Muscle layer of duodenum (tissue), 2 donors: ENCODE results near the gene HOXA2.
A peak's percentile ranks its signal among the peaks of the same experiment; 100 is the strongest.

Experiments used
- H3K27ac ChIP-seq: one replicate; pipeline ENCODE4 v1.7.0; 2013; ENCODE audit warnings: mild to moderate bottlenecking, low read length
- H3K27me3 ChIP-seq: one replicate; pipeline ENCODE4 v1.7.0; 2013; ENCODE audit warnings: low read depth, mild to moderate bottlenecking, control low read depth, low read length
- H3K36me3 ChIP-seq, 2 donors: one replicate each; pipeline ENCODE4 v1.7.0; 2013; ENCODE audit warnings: low read length in 2 of 2, control low read depth in 1 of 2, mild to moderate bottlenecking in 1 of 2; ENCODE audit not compliant: insufficient read depth in 2 of 2, control insufficient read depth in 1 of 2
- H3K4me1 ChIP-seq, 2 donors: one replicate each; pipeline ENCODE4 v1.7.0; 2013; ENCODE audit warnings: low read length in 2 of 2, mild to moderate bottlenecking in 2 of 2, control low read depth in 1 of 2, moderate library complexity in 1 of 2; ENCODE audit not compliant: insufficient read depth in 2 of 2, control insufficient read depth in 1 of 2
- H3K4me3 ChIP-seq, 2 donors: one replicate each; pipeline ENCODE4 v1.7.0; 2013; ENCODE audit warnings: low read length in 2 of 2, low read depth in 1 of 2, mild to moderate bottlenecking in 1 of 2
- H3K9me3 ChIP-seq, 2 donors: one replicate each; pipeline ENCODE4 v1.7.0; 2013; ENCODE audit warnings: low read length in 2 of 2, control low read depth in 1 of 2, mild to moderate bottlenecking in 1 of 2; ENCODE audit not compliant: control insufficient read depth in 1 of 2
- donor health status: healthy.

Gene HOXA2

DNA sequence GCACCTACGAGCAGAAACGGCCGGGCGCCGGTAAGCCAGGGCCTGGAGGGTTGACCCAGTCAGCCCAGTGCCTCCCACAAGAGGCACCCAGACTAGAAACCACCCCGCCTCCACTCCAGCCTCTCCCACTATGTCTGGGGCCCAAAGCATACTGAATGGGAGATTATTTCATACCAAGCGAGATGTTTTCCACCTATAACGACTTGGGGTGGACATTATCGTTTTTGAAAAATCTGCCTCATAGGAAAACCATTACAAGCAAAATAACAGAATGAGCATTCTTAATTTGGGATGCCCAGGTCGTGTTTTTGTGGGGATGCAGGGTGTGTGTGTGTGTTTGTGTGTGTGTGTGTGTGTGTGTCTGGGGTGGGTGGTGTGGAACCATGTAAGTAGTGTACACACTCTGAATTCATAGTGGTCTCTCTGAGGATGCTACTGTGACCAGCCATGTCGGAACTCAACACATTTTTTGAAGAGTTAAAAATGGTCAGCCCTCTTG lies 43.5 kb upstream of the HOXA2 start:
- Histone ChIP-seq H3K27me3 (peaks cover 36% of the 10 kb centered on the region), H3K27ac (no peak overlapping the region), H3K36me3 (no peaks in the 10 kb centered on the region), H3K4me1 (peaks cover 0 to 8% of the 10 kb centered on the region in 2 donors), H3K4me3 (no peak overlapping the region), H3K9me3 (no peaks in the 10 kb centered on the region)

DNA sequence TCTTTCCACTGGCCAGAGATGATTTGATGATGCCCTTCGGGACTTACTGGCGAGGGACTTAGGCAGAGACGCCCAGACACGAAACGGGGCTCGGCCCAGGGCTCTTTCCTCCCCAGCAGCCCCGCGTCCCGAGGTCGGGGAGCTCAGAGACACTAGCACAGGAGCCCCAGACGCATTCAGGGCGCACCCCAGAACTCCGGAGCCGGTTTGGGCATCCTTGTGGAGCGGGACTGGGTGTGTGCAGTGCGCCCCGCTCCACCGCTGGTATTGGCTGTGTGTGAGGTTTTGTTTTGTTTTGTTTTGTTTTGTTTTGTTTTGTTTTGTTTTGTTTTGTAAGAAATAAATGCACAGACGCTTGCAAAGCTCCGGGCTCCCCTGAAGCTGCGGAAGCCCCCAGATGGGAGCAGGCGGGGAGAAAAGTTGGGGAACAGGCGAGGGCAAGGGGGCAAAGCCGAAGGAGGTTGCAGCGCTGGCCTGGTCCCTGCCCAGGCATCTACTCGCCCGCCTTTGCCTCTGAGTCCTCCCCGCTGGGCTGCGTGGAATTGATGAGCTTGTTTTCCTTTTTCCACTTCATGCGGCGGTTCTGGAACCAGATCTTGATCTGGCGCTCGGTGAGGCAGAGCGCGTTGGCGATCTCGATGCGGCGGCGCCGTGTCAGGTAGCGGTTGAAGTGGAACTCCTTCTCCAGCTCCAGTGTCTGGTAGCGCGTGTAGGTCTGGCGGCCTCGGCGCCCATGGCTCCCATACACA lies 42.9 kb upstream of the HOXA2 start:
- Histone ChIP-seq H3K36me3 (no peaks in the 10 kb centered on the region), H3K4me1 (peaks cover 2 to 6% of the 10 kb centered on the region in 2 donors), H3K4me3 (no peak overlapping the region), H3K27me3 (peaks cover 32% of the 10 kb centered on the region), H3K27ac (no peak overlapping the region), H3K9me3 (no peaks in the 10 kb centered on the region)

DNA sequence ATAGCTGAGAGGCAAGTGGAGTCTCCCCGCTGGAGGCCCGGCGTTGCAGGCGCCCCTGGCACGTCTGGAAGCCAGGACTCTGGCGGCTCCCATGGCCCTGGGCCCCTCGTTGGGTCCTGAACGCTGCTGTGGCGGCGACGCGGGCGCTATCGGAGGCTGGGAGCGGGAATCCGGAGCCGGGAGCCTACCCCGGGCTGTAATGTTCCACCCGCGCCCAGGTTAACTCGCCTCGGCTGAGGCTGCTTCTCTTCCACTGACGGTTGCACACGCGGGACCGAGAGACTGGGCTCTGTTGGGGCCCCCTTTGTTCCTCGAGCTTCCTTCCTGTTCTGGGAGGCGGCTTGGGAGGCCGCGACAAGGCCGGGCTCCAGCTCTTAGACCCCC lies 42.3 kb upstream of the HOXA2 start:
- H3K9me3 ChIP-seq, result no peaks in the 10 kb centered on the region
- no peak overlapping the region for H3K4me3 ChIP-seq
- peaks cover 28% of the 10 kb centered on the region for H3K27me3 ChIP-seq
- H3K36me3 ChIP-seq, result no peaks in the 10 kb centered on the region
- peaks cover 0 to 7% of the 10 kb centered on the region in 2 donors for H3K4me1 ChIP-seq
- no peak overlapping the region for H3K27ac ChIP-seq

DNA sequence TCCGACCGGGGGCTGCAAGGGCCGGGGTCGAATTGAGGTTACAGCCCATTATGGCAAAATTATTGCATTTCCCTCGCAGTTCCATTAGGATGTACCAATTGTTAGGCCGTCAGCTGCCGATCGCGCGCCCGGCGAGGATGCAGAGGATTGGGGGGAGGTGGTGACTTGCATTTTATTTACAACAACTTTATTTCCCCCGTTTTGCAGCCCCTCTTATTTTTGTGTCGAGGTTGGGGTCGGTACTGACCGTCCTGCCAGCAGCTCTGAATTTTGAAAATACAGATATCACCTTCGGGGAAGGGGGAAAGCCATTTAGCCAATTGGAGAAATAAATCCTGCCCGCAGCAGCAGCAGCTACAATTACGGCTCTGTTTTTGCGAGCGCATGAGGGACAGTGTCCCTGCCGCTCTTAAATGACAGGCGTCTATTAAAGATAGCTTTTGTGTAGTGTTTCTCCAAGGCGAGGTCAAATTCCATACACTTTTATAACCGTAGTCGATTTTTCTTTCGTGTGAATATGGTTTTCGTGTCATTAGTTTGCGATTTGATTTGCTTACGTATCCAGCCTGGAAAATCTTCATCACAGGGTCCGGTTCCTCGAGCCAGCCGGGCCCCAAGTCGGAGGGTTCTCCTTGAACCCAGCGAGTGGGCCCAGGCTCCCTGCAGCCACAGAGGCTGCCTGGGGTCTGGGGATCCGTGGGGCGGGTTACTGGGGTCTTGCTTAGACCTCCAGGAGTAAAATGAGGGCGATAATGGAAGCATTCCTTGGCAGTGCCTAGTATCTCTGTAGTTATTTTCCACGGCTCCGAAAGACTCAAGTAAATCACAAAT lies 41.7 kb upstream of the HOXA2 start:
- H3K36me3 ChIP-seq, result no peaks in the 10 kb centered on the region
- peaks cover 24% of the 10 kb centered on the region for H3K27me3 ChIP-seq
- H3K4me3 ChIP-seq, result peak overlapping the region; percentile 83 to 91
- peaks cover 0 to 7% of the 10 kb centered on the region in 2 donors for H3K4me1 ChIP-seq
- no peak overlapping the region for H3K27ac ChIP-seq
- no peaks in the 10 kb centered on the region for H3K9me3 ChIP-seq

DNA sequence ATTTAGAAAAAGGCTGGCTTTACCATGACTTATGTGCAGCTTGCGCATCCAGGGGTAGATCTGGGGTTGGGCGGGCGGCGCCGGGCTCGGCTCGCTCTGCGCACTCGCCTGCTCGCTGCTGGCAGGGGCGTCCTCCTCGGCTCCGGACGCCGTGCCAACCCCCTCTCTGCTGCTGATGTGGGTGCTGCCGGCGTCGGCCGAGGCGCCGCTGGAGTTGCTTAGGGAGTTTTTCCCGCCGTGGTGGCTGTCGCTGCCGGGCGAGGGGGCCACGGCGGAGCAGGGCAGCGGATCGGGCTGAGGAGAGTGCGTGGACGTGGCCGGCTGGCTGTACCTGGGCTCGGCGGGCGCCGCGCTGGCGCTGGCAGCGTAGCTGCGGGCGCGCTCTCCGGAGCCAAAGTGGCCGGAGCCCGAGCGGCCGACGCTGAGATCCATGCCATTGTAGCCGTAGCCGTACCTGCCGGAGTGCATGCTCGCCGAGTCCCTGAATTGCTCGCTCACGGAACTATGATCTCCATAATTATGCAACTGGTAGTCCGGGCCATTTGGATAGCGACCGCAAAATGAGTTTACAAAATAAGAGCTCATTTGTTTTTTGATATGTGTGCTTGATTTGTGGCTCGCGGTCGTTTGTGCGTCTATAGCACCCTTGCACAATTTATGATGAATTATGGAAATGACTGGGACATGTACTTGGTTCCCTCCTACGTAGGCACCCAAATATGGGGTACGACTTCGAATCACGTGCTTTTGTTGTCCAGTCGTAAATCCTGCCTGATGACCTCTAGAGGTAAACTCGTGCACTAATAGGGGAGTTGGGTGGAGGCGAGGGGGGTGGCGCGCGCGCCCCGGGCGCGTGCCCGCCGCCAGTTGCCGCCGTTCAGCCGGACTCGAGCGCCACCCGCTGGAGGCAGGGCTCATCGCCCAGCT lies 40.8 kb upstream of the HOXA2 start, which contains the start of gene HOXA5:
Gene HOXA5, minus strand, starts transcription at position 659 of the 927 bp plus-strand sequence. Its CDS starts 74 bp downstream, at position 585.
- Histone ChIP-seq H3K27me3 (peaks cover 15% of the 10 kb centered on the region), H3K9me3 (no peaks in the 10 kb centered on the region), H3K4me3 (peak within 1 kb of the TSS; percentile 83 to 91), H3K4me1 (peaks cover 2 to 7% of the 10 kb centered on the region in 2 donors), H3K36me3 (no peaks in the 10 kb centered on the region), H3K27ac (peak within 1 kb of the TSS; percentile 97)

DNA sequence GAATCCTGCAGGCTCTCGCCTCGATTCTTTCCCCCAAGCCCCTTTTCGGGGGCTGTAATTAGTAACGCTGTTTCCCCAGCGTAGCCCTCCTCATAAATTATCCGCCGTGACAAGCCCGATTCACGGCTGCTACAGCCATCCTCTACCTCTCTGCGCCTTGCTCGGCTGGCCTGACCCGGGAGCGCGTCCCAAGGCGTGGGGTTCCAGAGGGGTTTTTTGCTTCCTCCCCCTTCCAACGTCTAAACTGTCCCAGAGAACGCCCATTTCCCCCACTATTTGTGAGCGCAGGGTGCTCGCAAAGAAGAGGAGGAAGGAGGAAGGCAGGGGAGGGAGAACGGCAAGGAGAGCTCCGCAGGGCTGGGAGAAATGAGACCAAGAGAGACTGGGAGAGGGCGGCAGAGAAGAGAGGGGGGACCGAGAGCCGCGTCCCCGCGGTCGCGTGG lies 40.1 kb upstream of the HOXA2 start:
- peak overlapping the region; percentile 97 for H3K27ac ChIP-seq
- H3K4me3 ChIP-seq, result peak overlapping the region; percentile 83 to 91
- H3K4me1 ChIP-seq, result peaks cover 4 to 7% of the 10 kb centered on the region in 2 donors
- no peaks in the 10 kb centered on the region for H3K9me3 ChIP-seq
- H3K36me3 ChIP-seq, result no peaks in the 10 kb centered on the region
- peaks cover 12% of the 10 kb centered on the region for H3K27me3 ChIP-seq

DNA sequence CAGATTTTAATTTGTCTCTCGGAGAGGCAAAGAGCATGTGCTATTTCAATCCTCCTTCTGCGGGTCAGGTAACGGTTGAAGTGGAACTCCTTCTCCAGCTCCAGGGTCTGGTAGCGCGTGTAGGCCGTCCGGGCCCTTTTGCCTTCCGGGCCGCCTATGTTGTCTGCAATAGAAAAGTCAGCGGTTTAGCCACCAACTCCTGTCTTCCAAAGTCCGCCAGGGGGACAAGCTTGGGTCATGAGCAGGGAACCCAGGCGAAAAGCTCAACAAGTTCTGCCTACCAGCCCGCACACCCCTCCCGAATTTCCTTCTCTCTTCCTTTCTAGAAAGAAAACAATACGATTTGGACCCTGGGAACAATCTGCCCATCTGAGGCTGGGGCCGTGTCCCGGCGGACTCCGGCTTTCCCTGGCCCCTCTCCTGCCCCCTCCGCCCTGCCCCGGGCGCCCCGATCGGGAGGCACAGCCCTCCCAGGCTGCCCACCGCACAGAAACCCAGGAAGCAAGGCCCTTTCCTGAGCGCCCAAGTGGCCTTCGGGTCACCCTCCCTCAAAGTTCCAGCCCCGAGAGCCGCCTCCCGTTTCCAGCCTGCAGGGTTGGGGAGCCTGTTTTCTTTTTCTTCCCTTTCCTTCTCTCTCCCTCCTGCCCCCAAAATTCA lies 39.6 kb upstream of the HOXA2 start:
- Histone ChIP-seq H3K36me3 (no peaks in the 10 kb centered on the region), H3K27me3 (peaks cover 7% of the 10 kb centered on the region), H3K4me3 (peak overlapping the region; percentile 83 to 91), H3K27ac (peak overlapping the region; percentile 97), H3K4me1 (peaks cover 4 to 7% of the 10 kb centered on the region in 2 donors), H3K9me3 (no peaks in the 10 kb centered on the region)

DNA sequence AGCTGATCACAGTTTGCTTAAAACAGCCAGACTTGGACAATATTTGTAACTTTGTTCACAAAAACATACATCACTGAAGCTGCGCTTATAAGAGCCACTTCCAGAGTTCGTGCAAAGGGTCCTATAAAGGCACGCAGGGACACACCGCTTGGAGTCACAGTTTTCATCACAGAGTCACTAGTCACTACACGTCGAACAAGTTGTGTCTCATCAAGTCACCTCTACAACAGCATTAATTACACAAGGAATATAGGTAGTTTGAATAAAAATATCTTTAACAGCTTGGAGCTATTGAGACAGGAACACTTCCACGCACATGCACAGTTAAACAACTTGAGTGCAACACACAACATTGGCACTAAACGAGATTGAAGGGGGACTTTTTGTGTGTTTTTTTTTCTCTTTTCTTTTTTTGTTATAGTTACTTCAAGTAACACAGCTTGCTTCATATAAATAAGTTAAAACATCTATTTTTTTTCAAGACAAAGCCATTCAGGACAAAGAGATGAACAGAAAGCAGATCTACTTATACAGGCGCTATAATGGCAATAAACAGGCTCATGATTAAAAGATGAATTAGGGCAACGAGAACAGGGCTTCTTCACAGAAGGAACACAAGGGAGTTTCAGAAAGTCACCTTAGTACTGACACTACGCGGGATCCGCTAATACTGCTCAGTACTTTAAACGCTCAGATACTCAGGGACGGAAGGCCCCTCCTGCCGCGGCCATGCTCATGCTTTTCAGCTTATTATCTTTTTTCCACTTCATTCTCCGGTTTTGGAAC lies 38.8 kb upstream of the HOXA2 start:
- no peaks in the 10 kb centered on the region for H3K36me3 ChIP-seq
- peak overlapping the region; percentile 83 to 91 for H3K4me3 ChIP-seq
- H3K9me3 ChIP-seq, result no peaks in the 10 kb centered on the region
- peaks cover 4 to 7% of the 10 kb centered on the region in 2 donors for H3K4me1 ChIP-seq
- peak overlapping the region; percentile 97 for H3K27ac ChIP-seq
- H3K27me3 ChIP-seq, result peaks cover 4% of the 10 kb centered on the region

DNA sequence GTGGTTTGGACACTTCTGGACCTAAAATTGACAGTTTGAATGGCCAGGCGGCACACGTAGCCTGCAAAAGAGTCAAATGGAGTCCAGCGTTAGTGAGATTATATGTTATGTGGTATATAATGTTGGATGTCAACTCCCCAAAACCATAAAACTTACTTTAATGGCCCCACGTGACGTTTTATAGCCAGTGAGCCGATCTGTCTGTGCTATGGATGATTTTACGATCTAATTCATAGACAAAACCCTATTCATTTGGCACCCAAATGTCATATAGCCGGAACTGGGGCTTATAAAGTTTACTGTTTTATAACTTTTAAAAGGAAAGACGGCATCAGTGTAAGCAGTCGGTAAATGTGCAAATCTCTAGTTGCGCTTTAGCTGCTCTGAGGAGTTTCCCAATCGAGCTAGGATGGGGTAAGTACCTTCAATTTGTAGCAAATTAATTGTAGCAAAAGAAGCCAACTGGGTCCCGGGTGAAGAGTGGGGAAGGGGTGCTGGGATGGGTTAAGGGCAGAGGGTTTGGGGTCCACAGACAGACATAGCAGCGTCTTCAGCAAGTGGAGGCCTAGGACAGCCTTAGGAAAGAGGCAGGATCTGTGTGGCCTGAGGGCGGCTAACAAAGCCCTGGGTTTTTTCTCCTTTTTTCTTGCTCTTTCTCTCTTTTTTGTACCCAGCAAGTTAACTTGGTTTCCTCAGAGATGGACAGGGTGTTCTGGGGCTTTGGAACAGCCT lies 37.8 kb upstream of the HOXA2 start:
- Histone ChIP-seq H3K36me3 (no peaks in the 10 kb centered on the region), H3K27me3 (peaks cover 4% of the 10 kb centered on the region), H3K9me3 (no peaks in the 10 kb centered on the region), H3K27ac (peak overlapping the region; percentile 97), H3K4me1 (peaks cover 13 to 17% of the 10 kb centered on the region in 2 donors), H3K4me3 (peak overlapping the region; percentile 83 to 91)
